HEK293 (cell line): Measurements from ENCODE around the gene TNFRSF11A.

Source experiments
- CTCF ChIA-PET: fragments of 350-600 bp; formaldehyde crosslinking; extraction: SDS; loops from one replicate; lab custom pipeline; 2021; ENCODE audit warnings: antibody characterized with exemption; lab: Yijun Ruan, JAX
- POLR2A ChIA-PET: fragments of 300-600 bp; formaldehyde crosslinking; extraction: SDS; loops from one replicate; lab custom pipeline; 2020; ENCODE audit warnings: antibody characterized with exemption, inconsistent platforms; lab: Yijun Ruan, JAX
- H3K27ac ChIP-seq: fragments of 200-500 bp; sonication (Bioruptor generic); 2 replicates; pipeline ENCODE4 v1.5.1; 2014; ENCODE audit warnings: low read depth, low read length, control low read depth, inconsistent platforms; ENCODE audit errors: extremely low read depth
- H3K36me3 ChIP-seq, 2 experiments: fragments of 200-500 bp in 1 of 2; sonication (Bioruptor generic) in 1 of 2; 1 replicate in 1 of 2; 2 replicates in 1 of 2; pipeline ENCODE4 v1.5.1; 2014 to 2017; ENCODE audit warnings: inconsistent platforms in 2 of 2, low read length in 2 of 2; ENCODE audit not compliant: control insufficient read depth in 2 of 2, insufficient read depth in 1 of 2
- H3K4me1 ChIP-seq: fragments of 200-500 bp; sonication (Bioruptor generic); 2 replicates; pipeline ENCODE4 v1.5.1; 2014; ENCODE audit warnings: mild to moderate bottlenecking, low read length, inconsistent platforms; ENCODE audit not compliant: control insufficient read depth, insufficient read depth
- H3K4me3 ChIP-seq: 2 replicates; pipeline ENCODE4 v1.5.1; 2011; ENCODE audit warnings: low read depth, mild to moderate bottlenecking, control low read depth, low read length, moderate library complexity
- H3K9me3 ChIP-seq: fragments of 200-500 bp; sonication (Bioruptor generic); 2 replicates; pipeline ENCODE4 v1.5.1; 2014; ENCODE audit warnings: low read depth, low read length, inconsistent platforms; ENCODE audit not compliant: control insufficient read depth, insufficient read depth
- BCL11B ChIP-seq: fragments of 450-650 bp; formaldehyde crosslinking; IDR thresholded peaks from 2 replicates; pipeline ENCODE4 v1.5.1; 2016; ENCODE audit warnings: low read depth, missing biosample characterization, missing genetic modification characterization
- GLIS1 ChIP-seq: fragments of 450-650 bp; formaldehyde crosslinking; IDR thresholded peaks from 2 replicates; pipeline ENCODE4 v1.5.1; 2016; ENCODE audit warnings: missing biosample characterization, missing genetic modification characterization
- KLF16 ChIP-seq: fragments of 450-650 bp; formaldehyde crosslinking; IDR thresholded peaks from 2 replicates; pipeline ENCODE4 v1.5.1; 2017; ENCODE audit warnings: missing biosample characterization, missing genetic modification characterization
- OVOL3 ChIP-seq: fragments of 450-650 bp; formaldehyde crosslinking; IDR thresholded peaks from 2 replicates; pipeline ENCODE4 v1.5.1; 2016; ENCODE audit warnings: missing biosample characterization, missing genetic modification characterization
- SCRT1 ChIP-seq: fragments of 450-650 bp; formaldehyde crosslinking; IDR thresholded peaks from 2 replicates; pipeline ENCODE4 v1.5.1; 2016; ENCODE audit warnings: missing biosample characterization, missing genetic modification characterization, borderline replicate concordance
- ZBTB20 ChIP-seq: fragments of 450-650 bp; formaldehyde crosslinking; IDR thresholded peaks from 2 replicates; pipeline ENCODE4 v1.5.1; 2016; ENCODE audit warnings: missing biosample characterization, missing genetic modification characterization
- ZEB2 ChIP-seq: fragments of 450-650 bp; formaldehyde crosslinking; IDR thresholded peaks from 2 replicates; pipeline ENCODE4 v1.5.1; 2016; ENCODE audit warnings: missing biosample characterization, missing genetic modification characterization
- ZIC2 ChIP-seq: fragments of 450-650 bp; formaldehyde crosslinking; IDR thresholded peaks from 2 replicates; pipeline ENCODE4 v1.5.1; 2016; ENCODE audit warnings: missing biosample characterization, missing genetic modification characterization
- ZNF10 ChIP-seq: fragments of 450-650 bp; formaldehyde crosslinking; IDR thresholded peaks from 2 replicates; pipeline ENCODE4 v1.5.1; 2017; ENCODE audit warnings: missing biosample characterization, missing genetic modification characterization
- ZNF23 ChIP-seq: fragments of 450-650 bp; formaldehyde crosslinking; IDR thresholded peaks from 2 replicates; pipeline ENCODE4 v1.5.1; 2016; ENCODE audit warnings: missing biosample characterization, missing genetic modification characterization, borderline replicate concordance
- ZNF350 ChIP-seq: fragments of 450-650 bp; formaldehyde crosslinking; IDR thresholded peaks from 2 replicates; pipeline ENCODE4 v1.5.0; 2017; ENCODE audit warnings: missing biosample characterization, mild to moderate bottlenecking, missing genetic modification characterization
- ZNF473 ChIP-seq: fragments of 450-650 bp; formaldehyde crosslinking; IDR thresholded peaks from 2 replicates; pipeline ENCODE4 v1.5.1; 2017; ENCODE audit warnings: missing biosample characterization, missing genetic modification characterization
- ZNF501 ChIP-seq: fragments of 450-650 bp; formaldehyde crosslinking; IDR thresholded peaks from 2 replicates; pipeline ENCODE4 v1.5.1; 2016; ENCODE audit warnings: missing biosample characterization, missing genetic modification characterization
- ZNF624 ChIP-seq: fragments of 450-650 bp; formaldehyde crosslinking; IDR thresholded peaks from 2 replicates; pipeline ENCODE4 v1.5.1; 2017; ENCODE audit warnings: missing biosample characterization, missing genetic modification characterization
- TF ChIP-seq, protein P1 (sequence below): fragments of 450-650 bp; formaldehyde crosslinking; IDR thresholded peaks from 2 replicates; pipeline ENCODE4 v1.5.1; 2016; ENCODE audit warnings: missing biosample characterization, missing genetic modification characterization, borderline replicate concordance
- TF ChIP-seq, protein P2 (sequence below): fragments of 450-650 bp; formaldehyde crosslinking; IDR thresholded peaks from 2 replicates; pipeline ENCODE4 v1.5.1; 2016; ENCODE audit warnings: missing biosample characterization, missing genetic modification characterization
- TF ChIP-seq, protein P3 (sequence below): fragments of 450-650 bp; formaldehyde crosslinking; IDR thresholded peaks from 2 replicates; pipeline ENCODE4 v1.5.1; 2016; ENCODE audit warnings: missing biosample characterization, missing genetic modification characterization, low read depth
- TF ChIP-seq, protein P4 (sequence below): fragments of 450-650 bp; formaldehyde crosslinking; IDR thresholded peaks from 2 replicates; pipeline ENCODE4 v1.5.1; 2016; ENCODE audit warnings: missing biosample characterization, missing genetic modification characterization

Gene TNFRSF11A

DNA sequence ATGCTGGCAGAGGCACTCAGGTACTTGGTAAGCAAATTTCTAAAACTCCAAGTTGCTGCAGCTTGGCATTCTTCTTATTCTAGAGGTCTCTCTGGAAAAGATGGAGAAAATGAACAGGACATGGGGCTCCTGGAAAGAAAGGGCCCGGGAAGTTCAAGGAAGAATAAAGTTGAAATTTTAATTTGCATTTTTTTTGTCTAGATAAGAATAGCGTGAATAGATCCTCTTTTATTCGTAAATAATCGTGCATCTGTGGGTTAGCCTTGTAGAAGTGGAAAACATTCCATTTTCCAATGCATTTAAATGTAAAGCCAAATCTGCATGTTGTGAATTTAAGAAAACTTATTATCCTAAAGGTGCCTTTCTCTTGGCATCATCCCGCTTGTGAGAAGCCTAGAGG lies 61.0 kb downstream of the TNFRSF11A start (continued):
- TF ChIP-seq, protein P1, sequence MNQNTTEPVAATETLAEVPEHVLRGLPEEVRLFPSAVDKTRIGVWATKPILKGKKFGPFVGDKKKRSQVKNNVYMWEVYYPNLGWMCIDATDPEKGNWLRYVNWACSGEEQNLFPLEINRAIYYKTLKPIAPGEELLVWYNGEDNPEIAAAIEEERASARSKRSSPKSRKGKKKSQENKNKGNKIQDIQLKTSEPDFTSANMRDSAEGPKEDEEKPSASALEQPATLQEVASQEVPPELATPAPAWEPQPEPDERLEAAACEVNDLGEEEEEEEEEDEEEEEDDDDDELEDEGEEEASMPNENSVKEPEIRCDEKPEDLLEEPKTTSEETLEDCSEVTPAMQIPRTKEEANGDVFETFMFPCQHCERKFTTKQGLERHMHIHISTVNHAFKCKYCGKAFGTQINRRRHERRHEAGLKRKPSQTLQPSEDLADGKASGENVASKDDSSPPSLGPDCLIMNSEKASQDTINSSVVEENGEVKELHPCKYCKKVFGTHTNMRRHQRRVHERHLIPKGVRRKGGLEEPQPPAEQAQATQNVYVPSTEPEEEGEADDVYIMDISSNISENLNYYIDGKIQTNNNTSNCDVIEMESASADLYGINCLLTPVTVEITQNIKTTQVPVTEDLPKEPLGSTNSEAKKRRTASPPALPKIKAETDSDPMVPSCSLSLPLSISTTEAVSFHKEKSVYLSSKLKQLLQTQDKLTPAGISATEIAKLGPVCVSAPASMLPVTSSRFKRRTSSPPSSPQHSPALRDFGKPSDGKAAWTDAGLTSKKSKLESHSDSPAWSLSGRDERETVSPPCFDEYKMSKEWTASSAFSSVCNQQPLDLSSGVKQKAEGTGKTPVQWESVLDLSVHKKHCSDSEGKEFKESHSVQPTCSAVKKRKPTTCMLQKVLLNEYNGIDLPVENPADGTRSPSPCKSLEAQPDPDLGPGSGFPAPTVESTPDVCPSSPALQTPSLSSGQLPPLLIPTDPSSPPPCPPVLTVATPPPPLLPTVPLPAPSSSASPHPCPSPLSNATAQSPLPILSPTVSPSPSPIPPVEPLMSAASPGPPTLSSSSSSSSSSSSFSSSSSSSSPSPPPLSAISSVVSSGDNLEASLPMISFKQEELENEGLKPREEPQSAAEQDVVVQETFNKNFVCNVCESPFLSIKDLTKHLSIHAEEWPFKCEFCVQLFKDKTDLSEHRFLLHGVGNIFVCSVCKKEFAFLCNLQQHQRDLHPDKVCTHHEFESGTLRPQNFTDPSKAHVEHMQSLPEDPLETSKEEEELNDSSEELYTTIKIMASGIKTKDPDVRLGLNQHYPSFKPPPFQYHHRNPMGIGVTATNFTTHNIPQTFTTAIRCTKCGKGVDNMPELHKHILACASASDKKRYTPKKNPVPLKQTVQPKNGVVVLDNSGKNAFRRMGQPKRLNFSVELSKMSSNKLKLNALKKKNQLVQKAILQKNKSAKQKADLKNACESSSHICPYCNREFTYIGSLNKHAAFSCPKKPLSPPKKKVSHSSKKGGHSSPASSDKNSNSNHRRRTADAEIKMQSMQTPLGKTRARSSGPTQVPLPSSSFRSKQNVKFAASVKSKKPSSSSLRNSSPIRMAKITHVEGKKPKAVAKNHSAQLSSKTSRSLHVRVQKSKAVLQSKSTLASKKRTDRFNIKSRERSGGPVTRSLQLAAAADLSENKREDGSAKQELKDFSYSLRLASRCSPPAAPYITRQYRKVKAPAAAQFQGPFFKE (tag by site-specific recombination) = no peak
- TF ChIP-seq ZNF23 (tag by site-specific recombination) = no peak
- TF ChIP-seq ZNF624 (tag by site-specific recombination) = no peak
- TF ChIP-seq ZBTB20 (tag by site-specific recombination) = no peak
- TF ChIP-seq GLIS1 (tag by site-specific recombination) = no peak
- no peak for TF ChIP-seq ZNF473 (tag by site-specific recombination)
- TF ChIP-seq, protein P2, sequence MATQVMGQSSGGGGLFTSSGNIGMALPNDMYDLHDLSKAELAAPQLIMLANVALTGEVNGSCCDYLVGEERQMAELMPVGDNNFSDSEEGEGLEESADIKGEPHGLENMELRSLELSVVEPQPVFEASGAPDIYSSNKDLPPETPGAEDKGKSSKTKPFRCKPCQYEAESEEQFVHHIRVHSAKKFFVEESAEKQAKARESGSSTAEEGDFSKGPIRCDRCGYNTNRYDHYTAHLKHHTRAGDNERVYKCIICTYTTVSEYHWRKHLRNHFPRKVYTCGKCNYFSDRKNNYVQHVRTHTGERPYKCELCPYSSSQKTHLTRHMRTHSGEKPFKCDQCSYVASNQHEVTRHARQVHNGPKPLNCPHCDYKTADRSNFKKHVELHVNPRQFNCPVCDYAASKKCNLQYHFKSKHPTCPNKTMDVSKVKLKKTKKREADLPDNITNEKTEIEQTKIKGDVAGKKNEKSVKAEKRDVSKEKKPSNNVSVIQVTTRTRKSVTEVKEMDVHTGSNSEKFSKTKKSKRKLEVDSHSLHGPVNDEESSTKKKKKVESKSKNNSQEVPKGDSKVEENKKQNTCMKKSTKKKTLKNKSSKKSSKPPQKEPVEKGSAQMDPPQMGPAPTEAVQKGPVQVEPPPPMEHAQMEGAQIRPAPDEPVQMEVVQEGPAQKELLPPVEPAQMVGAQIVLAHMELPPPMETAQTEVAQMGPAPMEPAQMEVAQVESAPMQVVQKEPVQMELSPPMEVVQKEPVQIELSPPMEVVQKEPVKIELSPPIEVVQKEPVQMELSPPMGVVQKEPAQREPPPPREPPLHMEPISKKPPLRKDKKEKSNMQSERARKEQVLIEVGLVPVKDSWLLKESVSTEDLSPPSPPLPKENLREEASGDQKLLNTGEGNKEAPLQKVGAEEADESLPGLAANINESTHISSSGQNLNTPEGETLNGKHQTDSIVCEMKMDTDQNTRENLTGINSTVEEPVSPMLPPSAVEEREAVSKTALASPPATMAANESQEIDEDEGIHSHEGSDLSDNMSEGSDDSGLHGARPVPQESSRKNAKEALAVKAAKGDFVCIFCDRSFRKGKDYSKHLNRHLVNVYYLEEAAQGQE (tag by site-specific recombination) = no peak
- TF ChIP-seq KLF16 (tag by site-specific recombination) = no peak
- no peak for TF ChIP-seq ZNF10 (tag by site-specific recombination)

DNA sequence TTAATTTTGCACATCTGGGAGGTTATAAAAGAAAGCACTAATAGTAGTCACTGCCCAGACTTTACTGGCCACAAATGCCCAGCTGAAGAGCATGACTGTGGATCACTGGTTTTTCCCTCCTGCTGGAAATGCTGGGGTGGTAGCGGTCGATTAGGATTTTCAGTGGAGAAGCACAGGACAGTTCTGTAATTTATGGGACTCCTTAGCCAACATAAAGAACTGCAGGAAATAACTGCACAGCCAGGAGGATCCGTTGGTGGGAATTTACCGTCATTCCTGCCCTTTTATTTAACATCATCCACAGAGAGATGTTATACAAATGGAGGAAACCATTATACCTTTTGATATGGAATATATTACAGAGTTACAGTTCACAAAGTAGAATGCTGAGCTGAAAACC lies 61.5 kb downstream of the TNFRSF11A start:
- no peak overlapping the region for H3K27ac ChIP-seq
- H3K9me3 ChIP-seq = no peaks in the 10 kb centered on the region
- no peak overlapping the region for H3K4me3 ChIP-seq
- TF ChIP-seq ZIC2 (peak; percentile 29; the same call in 1 of the 2 replicates), ZEB2 (tag by site-specific recombination) (no peak)
- POLR2A ChIA-PET = interaction anchor here (0.5 kb wide), 1 partner anchor 161 kb away, joined by 3 read pairs; no protein-coding TSS in a partner anchor
- CTCF ChIA-PET = interaction anchor here (0.7 kb wide), 1 partner anchor 39 kb away, joined by 3 read pairs; no protein-coding TSS in a partner anchor
- H3K36me3 ChIP-seq = no peaks in the 10 kb centered on the region; a peak in 1 of 3 replicates
- H3K4me1 ChIP-seq = peaks cover 10% of the 10 kb centered on the region

DNA sequence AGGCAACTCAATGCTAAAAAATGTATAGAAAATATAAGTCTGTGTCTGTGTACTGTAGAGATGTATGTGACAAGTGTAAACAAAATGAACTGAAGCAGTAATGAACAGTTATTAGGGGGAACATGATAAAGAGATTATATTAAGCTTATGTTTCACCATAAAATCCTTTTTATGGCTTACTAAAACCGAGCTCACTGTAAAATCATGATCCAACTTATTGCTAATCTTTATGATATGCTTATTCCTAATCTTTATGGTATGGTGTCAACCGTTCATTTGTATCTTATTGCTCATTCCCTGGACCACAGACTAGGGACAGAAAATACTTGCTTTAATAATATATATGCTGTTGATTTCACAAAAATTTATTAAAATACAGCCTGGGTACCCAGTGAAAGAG lies 62.1 kb downstream of the TNFRSF11A start:
- CTCF ChIA-PET = no interaction called here
- Histone ChIP-seq H3K27ac (no peak overlapping the region), H3K4me1 (peaks cover 10% of the 10 kb centered on the region), H3K36me3 (no peaks in the 10 kb centered on the region; a peak in 1 of 3 replicates), H3K9me3 (no peaks in the 10 kb centered on the region), H3K4me3 (no peak overlapping the region)
- POLR2A ChIA-PET = interaction anchor here (0.5 kb wide), 1 partner anchor 160 kb away, joined by 3 read pairs; no protein-coding TSS in a partner anchor
- TF ChIP-seq, protein P3, sequence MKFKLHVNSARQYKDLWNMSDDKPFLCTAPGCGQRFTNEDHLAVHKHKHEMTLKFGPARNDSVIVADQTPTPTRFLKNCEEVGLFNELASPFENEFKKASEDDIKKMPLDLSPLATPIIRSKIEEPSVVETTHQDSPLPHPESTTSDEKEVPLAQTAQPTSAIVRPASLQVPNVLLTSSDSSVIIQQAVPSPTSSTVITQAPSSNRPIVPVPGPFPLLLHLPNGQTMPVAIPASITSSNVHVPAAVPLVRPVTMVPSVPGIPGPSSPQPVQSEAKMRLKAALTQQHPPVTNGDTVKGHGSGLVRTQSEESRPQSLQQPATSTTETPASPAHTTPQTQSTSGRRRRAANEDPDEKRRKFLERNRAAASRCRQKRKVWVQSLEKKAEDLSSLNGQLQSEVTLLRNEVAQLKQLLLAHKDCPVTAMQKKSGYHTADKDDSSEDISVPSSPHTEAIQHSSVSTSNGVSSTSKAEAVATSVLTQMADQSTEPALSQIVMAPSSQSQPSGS = no peak
- 0 out of 2 replicates have a peak, but pooled peaks have one; percentile 23 for TF ChIP-seq ZNF501
- TF ChIP-seq, protein P4, sequence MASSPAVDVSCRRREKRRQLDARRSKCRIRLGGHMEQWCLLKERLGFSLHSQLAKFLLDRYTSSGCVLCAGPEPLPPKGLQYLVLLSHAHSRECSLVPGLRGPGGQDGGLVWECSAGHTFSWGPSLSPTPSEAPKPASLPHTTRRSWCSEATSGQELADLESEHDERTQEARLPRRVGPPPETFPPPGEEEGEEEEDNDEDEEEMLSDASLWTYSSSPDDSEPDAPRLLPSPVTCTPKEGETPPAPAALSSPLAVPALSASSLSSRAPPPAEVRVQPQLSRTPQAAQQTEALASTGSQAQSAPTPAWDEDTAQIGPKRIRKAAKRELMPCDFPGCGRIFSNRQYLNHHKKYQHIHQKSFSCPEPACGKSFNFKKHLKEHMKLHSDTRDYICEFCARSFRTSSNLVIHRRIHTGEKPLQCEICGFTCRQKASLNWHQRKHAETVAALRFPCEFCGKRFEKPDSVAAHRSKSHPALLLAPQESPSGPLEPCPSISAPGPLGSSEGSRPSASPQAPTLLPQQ (tag by site-specific recombination) = no peak
- TF ChIP-seq OVOL3 (tag by site-specific recombination) = peak; percentile 92
- peak; percentile 93 for TF ChIP-seq BCL11B (tag by site-specific recombination)
- no peak for TF ChIP-seq ZNF350 (tag by site-specific recombination)
- peak; percentile 61; the same call in 1 of the 2 replicates for TF ChIP-seq SCRT1 (tag by site-specific recombination)
- TF ChIP-seq KLF16 (tag by site-specific recombination) = 0 out of 2 replicates have a peak, but pooled peaks have one; percentile 49
